ENCODE measurements around the gene CNP.

- TF ChIP-seq CTCF (IDR thresholded peaks at IDR 0.05) (no peak), POLR2A (IDR thresholded peaks at IDR 0.05) (no peak)
Observed at GRCh38 chr17:41987642-41988041, 21.0 kb downstream of the CNP start.
